Measurements from ENCODE around the gene COMMD2. TPM values are rescaled to one million over a fixed set of nuclear protein-coding genes. Genes with fewer than 3 reads are reported as not detected.

COMMD2 gene
- total RNA-seq, 1 donor from 2014 or later = 31.8 TPM

GRCh38 chr3:149702691-149703441 is 49.4 kb downstream of the COMMD2 start:
- peak; percentile 94 for DNase-seq

DNA sequence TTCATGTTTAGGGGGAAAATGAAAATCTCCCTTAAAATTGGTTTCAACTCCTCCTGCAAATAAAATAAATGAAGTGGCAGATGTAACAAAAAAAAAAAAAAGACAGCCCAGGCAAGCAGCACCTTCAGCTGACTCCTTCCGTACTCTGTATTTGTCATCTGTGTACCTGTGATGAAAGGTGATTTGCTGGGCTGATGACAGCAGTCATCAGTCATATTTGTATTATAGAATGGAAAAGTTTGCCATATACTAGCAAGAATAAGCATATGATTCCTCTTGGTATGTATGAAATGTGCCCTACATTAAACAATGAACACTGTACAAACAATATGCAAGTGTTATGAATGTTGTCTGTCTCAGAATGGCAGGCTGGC is 50.3 kb downstream of the COMMD2 start:
- no peak for DNase-seq

GRCh38 chr3:149701206-149701976 is 50.9 kb downstream of the COMMD2 start:
- peak; percentile 14 for DNase-seq

Small RNA genes lying within 50 kb of the gene (small RNA-seq; reads per million reads assigned to genes)
- gene RNU6-507P (ENCODE audit: low replicate concordance) = not detected

Other genes with a start within 250 kb of the COMMD2 start
- 83.2 TPM for gene WWTR1, start 94.5 kb downstream of the COMMD2 start, total RNA-seq
- gene ANKUB1, start 40.1 kb upstream of the COMMD2 start, total RNA-seq = not detected
- gene RNF13, start 60.7 kb upstream of the COMMD2 start, total RNA-seq = 89.3 TPM
- gene PFN2, start 218.4 kb upstream of the COMMD2 start, total RNA-seq = 91.9 TPM

Measured in skin of body (tissue), 3 donors.